Measurements from ENCODE around the gene C16orf96.
"Not testable (repeated sequence)": the region's sequence is repeated elsewhere in the genome, so short reads cannot be mapped to it uniquely, and the experiment has no call there.

Gene C16orf96

GRCh38 chr16:4566144-4566543, 10.0 kb downstream of the C16orf96 start:
- DNase-seq (ENCODE audit: low spot score) = no peak

- no peak for DNase-seq (ENCODE audit: low spot score)
These were observed 13.9 kb downstream of the C16orf96 start for GRCh38 chr16:4570086-4570485.

- no peak for DNase-seq (ENCODE audit: low spot score)
These were observed 14.7 kb downstream of the C16orf96 start for GRCh38 chr16:4570688-4571321.

- DNase-seq (ENCODE audit: low spot score) = no peak
These were observed 16.6 kb downstream of the C16orf96 start for GRCh38 chr16:4572715-4573114.

GRCh38 chr16:4573926-4574325, 17.8 kb downstream of the C16orf96 start:
- DNase-seq (ENCODE audit: low spot score) = not testable (repeated sequence)

GRCh38 chr16:4574919-4575705, 19.0 kb downstream of the C16orf96 start:
- no peak for DNase-seq (ENCODE audit: low spot score)

- no peak for DNase-seq (ENCODE audit: low spot score)
These were observed 19.9 kb downstream of the C16orf96 start for GRCh38 chr16:4576008-4576407.

GRCh38 chr16:4578961-4579530, 22.9 kb downstream of the C16orf96 start:
- no peak for DNase-seq (ENCODE audit: low spot score)

GRCh38 chr16:4580250-4580649, 24.1 kb downstream of the C16orf96 start:
- DNase-seq (ENCODE audit: low spot score) = no peak

- DNase-seq (ENCODE audit: low spot score) = no peak
These were observed 27.8 kb downstream of the C16orf96 start for GRCh38 chr16:4583906-4584305.

GRCh38 chr16:4586291-4586690, 30.2 kb downstream of the C16orf96 start:
- DNase-seq (ENCODE audit: low spot score) = no peak

GRCh38 chr16:4588386-4588785, 32.2 kb downstream of the C16orf96 start:
- DNase-seq (ENCODE audit: low spot score) = no peak

GRCh38 chr16:4588961-4589360, 32.8 kb downstream of the C16orf96 start:
- no peak for DNase-seq (ENCODE audit: low spot score)

GRCh38 chr16:4591191-4591590, 35.1 kb downstream of the C16orf96 start:
- DNase-seq (ENCODE audit: low spot score) = no peak

GRCh38 chr16:4591706-4592470, 35.7 kb downstream of the C16orf96 start:
- DNase-seq (ENCODE audit: low spot score) = no peak

GRCh38 chr16:4593086-4593485, 36.9 kb downstream of the C16orf96 start:
- DNase-seq (ENCODE audit: low spot score) = no peak

GRCh38 chr16:4594433-4595410, 38.6 kb downstream of the C16orf96 start:
- DNase-seq (ENCODE audit: low spot score) = no peak

GRCh38 chr16:4597174-4597573, 41.0 kb downstream of the C16orf96 start:
- no peak for DNase-seq (ENCODE audit: low spot score)

- no peak for DNase-seq (ENCODE audit: low spot score)
These were observed 42.9 kb downstream of the C16orf96 start for GRCh38 chr16:4599037-4599436.

GRCh38 chr16:4599545-4599944, 43.4 kb downstream of the C16orf96 start:
- DNase-seq (ENCODE audit: low spot score) = no peak

All from HuH-7.5 (cell line).